GM06990 (cell line): Measurements from ENCODE around the gene DNHD1.
A peak's percentile ranks its signal among the peaks of the same experiment; 100 is the strongest.

Experiments used
- DNase-seq: peaks from one replicate; pipeline ENCODE4 v3.0.0-alpha.2; 2011; ENCODE audit not compliant: insufficient read length; ENCODE audit errors: extremely low read depth
- H3K27me3 ChIP-seq: replicated peaks from 2 replicates; pipeline ENCODE4 v1.6.0; 2011; ENCODE audit warnings: low read length; ENCODE audit not compliant: control insufficient read depth, insufficient read depth
- H3K36me3 ChIP-seq: 2 replicates; pipeline ENCODE4 v1.5.1; 2011; ENCODE audit warnings: low read length; ENCODE audit not compliant: control insufficient read depth, insufficient read depth
- H3K4me3 ChIP-seq: replicated peaks from 2 replicates; pipeline ENCODE4 v1.5.1; 2011; ENCODE audit warnings: low read depth, mild to moderate bottlenecking, control low read depth, low read length
- TF ChIP-seq, protein P1 (sequence below): IDR thresholded peaks from 2 replicates; pipeline ENCODE4 v1.5.1; 2011; ENCODE audit warnings: low read length, control low read depth, mild to moderate bottlenecking, inconsistent platforms; ENCODE audit not compliant: insufficient read depth, poor library complexity, severe bottlenecking

The DNHD1 gene

DNA sequence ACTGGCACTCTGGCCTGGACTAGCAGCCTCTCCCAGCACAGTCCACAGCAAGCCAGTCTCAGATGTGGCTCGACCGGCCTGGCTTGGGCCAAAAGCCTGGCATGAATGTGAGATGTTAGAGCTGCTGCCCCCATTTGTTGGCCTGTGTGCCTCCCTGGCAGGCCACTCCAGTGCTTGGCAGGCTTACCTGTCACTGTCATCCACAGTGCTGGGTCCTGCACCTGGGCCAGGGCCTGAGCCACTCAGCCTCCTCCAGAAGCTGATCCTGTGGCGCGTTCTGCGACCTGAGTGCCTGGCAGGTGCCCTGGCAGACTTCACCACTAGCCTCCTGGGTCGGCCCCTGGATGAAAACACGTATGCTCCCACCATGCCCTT is 70.3 kb downstream of the DNHD1 start:
- Histone ChIP-seq H3K27me3 (no peaks in the 10 kb centered on the region), H3K36me3 (peaks cover 6% of the 10 kb centered on the region), H3K4me3 (no peak overlapping the region)
- TF ChIP-seq, protein P1, sequence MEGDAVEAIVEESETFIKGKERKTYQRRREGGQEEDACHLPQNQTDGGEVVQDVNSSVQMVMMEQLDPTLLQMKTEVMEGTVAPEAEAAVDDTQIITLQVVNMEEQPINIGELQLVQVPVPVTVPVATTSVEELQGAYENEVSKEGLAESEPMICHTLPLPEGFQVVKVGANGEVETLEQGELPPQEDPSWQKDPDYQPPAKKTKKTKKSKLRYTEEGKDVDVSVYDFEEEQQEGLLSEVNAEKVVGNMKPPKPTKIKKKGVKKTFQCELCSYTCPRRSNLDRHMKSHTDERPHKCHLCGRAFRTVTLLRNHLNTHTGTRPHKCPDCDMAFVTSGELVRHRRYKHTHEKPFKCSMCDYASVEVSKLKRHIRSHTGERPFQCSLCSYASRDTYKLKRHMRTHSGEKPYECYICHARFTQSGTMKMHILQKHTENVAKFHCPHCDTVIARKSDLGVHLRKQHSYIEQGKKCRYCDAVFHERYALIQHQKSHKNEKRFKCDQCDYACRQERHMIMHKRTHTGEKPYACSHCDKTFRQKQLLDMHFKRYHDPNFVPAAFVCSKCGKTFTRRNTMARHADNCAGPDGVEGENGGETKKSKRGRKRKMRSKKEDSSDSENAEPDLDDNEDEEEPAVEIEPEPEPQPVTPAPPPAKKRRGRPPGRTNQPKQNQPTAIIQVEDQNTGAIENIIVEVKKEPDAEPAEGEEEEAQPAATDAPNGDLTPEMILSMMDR: no peak
- DNase-seq: no peak

DNA sequence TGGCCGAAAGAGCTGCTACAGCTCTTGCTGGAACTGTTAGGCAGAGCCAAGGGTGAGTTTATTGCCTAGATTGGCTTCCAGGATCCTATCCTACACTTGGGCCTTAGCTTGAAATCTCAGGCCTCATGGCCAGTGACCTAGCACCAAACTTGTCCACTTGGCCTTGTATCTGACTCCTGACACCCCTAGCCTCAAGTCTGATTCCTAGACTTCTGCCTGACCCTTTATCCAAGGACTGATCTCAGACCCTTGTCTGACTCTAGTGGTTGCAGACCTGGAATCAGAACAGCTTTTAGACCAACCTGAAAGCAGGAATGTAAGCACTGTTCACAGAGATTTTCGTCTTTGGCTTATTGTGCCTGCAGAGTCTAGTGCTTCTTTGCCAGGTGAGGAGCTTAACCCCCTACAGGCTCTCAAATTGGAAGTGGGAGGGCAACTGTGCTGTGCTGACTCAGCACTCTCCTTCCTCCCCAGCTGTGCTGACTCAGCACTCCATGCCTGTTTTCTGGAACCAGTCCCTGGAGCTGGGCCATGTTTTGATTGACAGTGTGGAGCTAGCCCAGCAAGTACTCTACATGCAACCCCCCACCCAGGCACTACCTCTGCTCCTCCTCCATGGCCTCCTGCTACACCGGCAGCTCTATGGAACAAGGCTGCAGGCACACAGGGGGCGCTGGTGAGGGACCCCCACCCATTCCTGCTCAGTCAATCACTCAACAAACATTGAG is 71.3 kb downstream of the DNHD1 start:
- Histone ChIP-seq H3K36me3 (peaks cover 6% of the 10 kb centered on the region), H3K27me3 (no peaks in the 10 kb centered on the region), H3K4me3 (no peak overlapping the region)
- TF ChIP-seq, protein P1: peak; percentile 7
- DNase-seq: no peak

DNA sequence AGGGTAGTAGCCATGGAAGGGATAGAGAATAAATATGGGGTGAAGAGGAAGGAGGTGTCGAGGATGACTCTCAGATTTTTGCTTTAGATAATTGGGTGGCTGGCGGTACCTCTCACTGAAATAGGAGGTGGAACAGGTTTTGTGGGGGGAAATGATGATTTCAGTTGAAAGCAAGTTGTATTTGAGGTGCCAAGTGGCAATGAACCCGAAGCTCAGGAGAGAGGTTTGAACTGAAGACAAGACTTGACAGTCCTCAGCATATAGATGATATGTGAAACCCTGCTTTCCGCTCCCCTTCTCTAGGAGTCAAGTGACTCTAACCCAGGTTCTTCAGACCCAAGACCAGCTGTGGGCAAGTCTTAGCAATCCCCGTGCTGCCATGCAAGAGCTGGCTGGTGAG is 72.6 kb downstream of the DNHD1 start:
- H3K4me3 ChIP-seq: no peak overlapping the region
- TF ChIP-seq, protein P1: no peak
- peaks cover 4% of the 10 kb centered on the region for H3K36me3 ChIP-seq
- no peaks in the 10 kb centered on the region for H3K27me3 ChIP-seq
- DNase-seq: no peak

DNA sequence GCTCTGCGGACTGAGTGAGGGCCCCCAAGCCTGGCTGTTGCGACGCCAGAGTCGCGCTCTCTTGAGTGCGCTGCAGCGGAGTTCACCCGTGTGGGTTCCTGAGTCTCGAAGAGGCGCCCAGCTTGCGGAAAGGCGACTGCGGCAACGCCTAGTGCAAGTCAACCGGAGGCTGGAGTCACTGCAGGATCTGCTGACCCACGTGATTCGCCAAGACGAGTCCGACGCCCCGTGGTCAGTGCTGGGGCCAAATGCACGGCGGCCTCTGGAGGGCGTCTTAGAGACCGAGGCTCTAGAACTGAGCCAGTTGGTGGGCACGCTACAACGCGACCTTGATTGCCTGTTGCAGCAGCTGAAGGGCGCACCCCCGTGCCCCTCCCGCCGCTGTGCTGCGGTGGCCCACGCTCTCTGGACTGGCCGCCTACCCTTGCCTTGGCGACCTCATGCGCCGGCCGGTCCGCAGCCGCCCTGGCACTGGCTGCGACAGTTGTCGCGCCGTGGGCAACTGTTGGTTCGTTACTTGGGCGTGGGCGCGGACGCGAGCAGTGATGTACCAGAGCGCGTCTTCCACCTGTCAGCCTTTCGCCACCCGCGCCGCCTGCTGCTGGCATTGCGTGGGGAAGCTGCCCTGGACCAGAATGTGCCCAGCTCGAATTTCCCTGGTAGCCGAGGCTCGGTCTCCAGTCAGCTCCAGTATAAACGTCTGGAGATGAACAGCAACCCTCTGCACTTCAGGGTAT is 73.8 kb downstream of the DNHD1 start:
- no peak for DNase-seq
- TF ChIP-seq, protein P1: no peak

DNA sequence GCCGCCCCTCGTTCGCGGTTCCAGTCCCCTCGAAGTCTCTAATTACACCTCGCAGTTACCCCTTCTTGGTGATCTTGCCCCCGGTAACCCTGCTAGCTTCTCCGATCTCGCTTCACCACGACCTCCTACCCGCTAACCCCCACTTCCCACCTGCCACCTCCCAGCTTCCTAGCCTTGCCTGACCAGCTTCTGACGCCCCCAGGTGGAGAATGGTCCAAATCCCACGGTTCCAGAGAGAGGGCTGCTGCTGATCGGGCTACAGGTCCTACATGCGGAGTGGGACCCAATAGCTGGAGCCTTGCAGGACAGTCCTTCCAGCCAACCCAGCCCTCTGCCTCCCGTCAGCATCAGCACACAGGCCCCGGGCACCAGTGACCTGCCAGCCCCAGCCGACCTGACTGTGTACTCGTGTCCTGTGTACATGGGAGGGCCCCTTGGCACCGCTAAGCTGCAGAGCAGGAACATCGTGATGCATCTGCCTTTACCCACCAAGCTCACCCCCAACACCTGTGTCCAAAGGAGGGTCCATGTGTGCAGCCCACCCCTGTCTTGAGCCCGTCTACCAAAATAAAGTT is 74.4 kb downstream of the DNHD1 start:
- no peaks in the 10 kb centered on the region for H3K27me3 ChIP-seq
- DNase-seq: no peak
- no peak overlapping the region for H3K4me3 ChIP-seq
- TF ChIP-seq, protein P1: no peak
- peaks cover 4% of the 10 kb centered on the region for H3K36me3 ChIP-seq

More for the DNA sequence above, 73.8 kb downstream of the DNHD1 start:
- H3K36me3 ChIP-seq: peaks cover 4% of the 10 kb centered on the region
- H3K4me3 ChIP-seq: no peak overlapping the region
- H3K27me3 ChIP-seq: no peaks in the 10 kb centered on the region
